NK-92 (cell line): ENCODE results near the gene PNMA1.

Source experiments
- DNase-seq: peaks from one replicate; lab custom pipeline; 2025; ENCODE audit not compliant: unreplicated experiment; lab: John Stamatoyannopoulos, UW

The PNMA1 gene, protein sequence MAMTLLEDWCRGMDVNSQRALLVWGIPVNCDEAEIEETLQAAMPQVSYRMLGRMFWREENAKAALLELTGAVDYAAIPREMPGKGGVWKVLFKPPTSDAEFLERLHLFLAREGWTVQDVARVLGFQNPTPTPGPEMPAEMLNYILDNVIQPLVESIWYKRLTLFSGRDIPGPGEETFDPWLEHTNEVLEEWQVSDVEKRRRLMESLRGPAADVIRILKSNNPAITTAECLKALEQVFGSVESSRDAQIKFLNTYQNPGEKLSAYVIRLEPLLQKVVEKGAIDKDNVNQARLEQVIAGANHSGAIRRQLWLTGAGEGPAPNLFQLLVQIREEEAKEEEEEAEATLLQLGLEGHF

DNA sequence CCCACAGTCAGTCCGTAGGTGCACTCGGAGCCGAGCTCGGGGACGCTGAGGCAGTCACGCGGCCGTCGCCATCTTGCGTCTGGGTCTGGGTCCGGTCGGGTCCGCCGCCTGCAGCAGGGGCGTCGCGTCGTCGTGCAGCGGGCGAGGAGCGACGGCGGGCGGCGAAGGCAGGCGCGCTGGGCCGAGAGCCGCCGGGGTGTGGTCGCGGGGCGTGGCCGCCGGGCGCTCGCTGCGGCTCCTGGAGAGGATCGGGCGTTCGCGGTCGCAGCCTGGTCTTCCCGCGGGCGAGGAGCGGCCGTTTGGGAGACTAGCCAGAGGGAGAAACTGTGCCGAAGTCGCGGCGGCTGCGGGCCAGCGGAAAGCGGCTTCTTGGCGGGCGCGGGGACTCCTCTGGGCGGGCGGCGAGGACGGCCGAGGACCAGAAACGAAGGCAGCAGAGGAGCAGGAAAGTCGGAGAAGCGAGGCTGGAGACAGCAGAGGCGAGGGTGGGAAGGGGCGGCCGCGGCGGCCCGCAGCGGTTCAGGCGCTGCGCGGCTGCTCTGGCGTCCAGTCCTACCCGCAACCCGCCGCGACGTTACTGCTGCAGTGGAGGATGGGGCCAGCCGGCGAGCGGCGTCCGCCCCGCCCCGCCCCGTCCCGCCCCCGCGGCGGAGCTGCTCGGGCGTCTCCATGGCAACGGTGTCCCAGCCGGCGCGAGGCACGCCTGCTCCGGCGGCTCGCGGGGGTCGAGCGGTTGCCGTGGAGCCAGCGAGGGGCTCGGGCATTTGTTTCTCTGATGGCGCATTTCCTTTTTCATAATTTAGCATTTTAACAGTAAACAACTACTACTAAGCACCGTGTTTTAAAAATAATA lies at the start of gene PNMA1:
TSS of gene PNMA1 (minus strand) at position 582 of the 853 bp plus-strand sequence. CDS start 745 bp downstream, outside the sequence.
- no peak for DNase-seq

DNA sequence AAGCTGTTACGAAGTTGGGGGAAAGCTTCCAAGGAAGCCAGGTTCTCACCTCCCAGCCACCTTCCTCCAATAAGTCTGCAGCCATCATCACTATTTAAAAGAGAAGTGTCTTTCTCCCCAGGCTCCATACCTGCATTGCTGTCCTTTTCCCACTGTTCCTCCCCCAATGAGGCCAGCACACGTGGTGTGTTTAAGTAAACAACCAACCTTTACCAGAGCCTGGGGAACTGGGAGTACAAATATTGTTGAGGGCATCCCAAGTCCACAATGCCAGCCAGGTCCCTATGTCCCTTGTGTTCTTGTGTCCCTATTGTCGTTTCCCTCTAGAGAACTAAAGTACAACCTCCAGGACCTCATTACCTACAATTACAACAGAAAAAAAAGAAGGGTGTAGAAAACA lies 49.2 kb upstream of the PNMA1 start:
- DNase-seq: no peak

DNA sequence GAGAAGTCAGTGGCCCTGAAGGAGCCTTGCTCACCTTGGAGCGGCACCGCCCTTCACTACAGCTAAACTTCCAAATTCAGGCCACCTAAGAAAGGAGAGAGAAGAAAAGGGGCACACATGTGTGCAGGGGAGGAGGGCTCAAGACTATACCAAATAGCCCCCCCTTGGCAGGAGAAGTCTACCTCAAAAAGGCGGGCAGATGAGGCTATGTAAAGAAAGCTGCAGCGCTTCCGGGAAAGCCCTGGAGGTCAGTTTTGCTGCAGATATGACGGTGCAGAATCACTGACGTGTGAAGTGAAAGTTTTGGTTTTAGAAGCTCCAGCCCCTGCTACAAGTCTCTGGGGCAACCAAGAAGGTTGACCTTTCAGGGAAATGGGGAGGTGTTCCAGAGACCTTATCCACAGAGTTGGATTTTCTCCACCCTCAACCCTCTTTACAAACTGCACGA lies 48.2 kb upstream of the PNMA1 start:
- DNase-seq: no peak

DNA sequence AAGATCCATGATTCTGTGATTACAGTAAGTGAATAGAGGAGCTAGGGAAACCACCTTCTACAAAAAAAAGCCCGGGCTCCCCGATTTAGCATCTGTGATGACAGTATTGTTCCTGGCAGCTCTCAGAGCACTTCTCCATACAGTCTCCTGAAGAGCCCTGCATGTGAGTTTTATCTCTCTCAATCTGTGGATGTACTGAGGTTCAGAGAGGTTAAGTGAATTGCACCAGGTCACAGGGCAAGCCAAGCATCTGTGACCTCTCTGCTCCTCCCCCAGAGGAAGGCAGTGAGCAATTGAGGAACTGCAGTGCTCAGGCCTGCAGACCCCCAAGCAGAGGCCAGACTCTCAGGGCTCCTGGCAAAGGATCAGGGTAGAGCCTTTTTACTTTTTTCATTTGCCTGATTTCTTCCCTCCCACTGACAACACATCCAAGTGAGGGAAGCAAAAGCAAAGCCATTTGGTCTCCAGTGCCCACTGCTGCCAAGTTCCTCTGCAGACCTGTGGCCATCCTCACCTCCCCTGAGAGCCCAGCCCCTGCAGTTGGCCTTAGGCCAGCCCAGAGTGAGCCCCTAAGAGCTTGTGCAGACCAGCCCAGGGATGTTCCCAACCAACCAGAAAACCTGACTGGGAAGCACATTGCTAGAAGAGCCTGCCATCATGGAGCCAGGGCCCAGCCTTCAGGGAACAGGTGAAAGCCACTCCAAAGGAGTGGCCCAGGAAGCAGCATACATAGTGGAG lies 47.6 kb upstream of the PNMA1 start:
- DNase-seq: no peak

DNA sequence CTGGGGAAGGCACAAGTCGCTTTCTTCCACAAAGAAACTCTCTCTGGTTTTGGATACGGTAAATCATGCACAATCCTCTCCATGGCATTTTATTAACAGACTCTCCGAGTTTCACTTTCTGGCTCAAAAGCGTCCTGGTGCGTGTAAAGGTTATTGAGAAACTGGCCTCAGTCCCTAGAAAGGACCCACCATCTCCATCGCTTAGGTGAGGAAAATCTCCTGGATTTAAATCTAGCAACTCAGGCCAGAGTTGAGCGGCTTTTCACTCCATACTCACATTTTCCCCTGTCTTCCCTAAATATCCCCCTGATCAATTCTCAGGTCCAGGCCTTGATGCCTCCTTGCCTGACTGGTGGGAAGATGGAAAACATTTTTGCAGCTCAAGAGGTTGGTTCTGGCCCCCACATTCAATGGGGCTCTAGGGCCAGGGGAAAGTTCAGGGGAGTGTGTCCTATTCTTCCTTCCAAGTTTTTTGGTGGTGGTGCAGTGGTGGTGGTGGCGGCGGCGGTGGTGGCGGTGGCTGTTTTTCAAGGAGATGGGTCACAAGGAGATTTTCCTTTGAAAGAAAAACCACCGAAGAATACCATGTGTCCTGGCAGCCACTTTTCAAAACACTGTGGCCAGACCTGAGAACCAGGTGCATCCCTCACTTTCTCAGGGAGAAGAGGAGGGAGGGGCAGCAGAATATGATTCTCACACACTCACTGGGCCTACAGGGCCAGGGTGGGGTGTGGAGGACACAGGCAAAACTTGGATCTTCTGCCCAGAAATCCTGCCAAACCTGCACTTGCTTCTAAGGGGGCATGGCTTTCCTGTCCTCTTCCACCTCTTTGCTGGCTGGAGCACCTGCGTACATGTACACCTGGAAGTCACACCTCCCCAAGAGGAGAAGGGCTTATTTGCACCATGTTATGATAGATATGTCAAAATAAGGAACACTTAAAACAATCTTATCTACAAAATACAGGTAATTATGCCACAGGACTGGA lies 46.7 kb upstream of the PNMA1 start:
- DNase-seq: no peak

DNA sequence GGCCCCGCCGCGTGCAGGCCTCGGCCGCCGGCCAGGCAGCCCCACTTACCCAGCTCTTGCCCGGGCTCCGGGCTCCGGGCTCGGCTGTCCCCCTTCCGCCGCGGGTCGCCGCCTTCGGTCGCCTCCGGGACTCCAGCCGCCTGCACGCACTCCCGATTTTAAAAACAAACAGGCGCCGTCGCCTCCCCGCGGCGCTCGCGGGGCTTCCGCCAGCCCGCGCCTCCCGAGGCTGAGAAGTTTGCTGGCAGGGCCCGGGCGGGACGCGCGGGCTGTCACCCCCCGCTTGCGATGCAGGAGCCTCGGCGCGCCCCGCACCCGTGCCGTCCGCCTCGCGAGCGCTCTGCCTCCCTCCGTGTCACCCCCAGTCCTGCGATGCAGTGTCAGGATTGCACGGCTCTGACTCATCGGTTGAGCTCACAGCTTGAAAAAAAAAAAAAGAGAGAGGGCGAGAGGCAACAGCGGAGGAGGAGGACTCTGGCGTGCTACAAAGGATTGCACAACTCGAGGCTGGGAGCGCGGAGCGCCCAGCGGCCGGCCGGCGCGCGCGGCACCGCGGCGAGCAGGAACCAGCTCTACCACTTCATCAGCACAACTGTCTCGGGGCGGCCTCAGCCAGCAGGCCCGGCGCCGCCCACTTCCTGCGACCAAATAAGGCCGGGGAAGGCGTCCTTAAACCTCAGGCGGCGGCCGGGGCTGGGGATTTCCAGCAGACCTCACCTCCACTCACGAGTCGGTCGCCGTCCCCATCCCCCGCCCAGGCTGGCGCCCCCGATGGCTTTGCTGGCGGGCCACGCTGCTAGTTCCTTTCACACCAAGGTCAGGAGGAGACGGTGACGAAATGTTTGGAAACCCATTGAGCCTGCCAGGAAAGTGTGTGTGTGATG lies 45.8 kb upstream of the PNMA1 start:
- DNase-seq: peak; percentile 83

DNA sequence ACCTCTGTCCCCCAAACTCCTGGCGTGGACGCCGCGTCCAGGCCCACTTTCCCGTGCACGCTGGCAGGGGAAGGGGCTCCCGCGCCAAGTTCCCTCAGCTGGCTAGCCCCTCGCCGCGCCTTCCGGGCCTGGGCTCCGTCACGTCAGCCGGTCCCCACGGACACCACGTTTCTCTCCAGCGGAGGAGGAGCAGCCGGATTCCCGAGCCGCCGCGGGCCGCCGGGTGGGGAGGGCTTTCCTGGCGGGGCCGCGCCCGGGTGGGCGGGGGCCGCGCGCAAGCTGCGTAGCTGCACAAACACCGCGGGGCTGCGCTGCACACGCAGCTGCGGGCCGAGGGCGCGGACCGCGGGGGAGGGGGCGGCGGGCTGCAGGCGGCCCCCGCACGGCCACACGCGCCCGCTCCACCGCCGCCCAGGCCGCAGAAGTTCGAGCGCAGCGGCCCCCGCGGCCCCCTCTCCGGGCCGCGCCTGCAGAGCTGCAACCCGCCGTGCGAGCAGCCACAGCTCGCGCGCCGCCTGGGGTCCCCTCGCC lies 45.1 kb upstream of the PNMA1 start:
- DNase-seq: no peak

DNA sequence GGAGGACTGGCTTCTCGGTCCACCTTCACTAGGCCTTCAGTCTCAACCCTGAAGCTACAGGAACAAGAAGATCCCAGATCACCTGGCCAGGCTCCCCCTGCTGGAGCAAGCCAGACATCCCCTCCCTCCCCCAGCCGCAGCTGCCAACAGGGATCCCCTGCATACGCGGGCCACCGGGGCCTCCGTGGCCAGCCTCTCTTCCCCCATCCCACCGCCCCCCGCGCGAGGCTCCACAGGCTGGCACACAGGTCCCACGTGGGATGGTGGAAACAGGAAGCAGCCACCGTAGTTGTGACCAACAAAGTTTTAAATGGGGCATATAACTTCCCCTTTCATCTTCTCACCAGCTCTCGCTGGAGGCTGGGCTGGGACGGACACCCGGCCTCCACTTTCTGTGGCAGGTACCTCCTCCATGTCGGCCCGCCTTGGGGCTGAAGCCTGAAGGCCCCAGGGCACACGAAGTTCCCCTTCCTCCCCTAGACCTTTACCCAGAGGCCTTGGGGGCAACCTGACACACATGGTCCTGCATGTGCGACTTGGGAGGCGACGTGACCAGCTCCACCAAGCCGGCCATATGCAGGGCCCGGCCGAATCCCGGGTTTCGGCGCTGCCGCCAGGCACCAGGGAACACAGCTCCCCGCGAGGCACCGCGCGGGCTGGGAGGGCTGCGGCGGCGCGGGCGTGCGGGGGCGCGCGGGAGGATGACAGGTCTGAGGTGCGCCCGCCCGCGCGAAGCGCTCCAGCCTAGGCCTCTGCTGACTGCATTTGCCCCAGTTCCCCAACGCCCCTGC lies 44.4 kb upstream of the PNMA1 start:
- no peak for DNase-seq

DNA sequence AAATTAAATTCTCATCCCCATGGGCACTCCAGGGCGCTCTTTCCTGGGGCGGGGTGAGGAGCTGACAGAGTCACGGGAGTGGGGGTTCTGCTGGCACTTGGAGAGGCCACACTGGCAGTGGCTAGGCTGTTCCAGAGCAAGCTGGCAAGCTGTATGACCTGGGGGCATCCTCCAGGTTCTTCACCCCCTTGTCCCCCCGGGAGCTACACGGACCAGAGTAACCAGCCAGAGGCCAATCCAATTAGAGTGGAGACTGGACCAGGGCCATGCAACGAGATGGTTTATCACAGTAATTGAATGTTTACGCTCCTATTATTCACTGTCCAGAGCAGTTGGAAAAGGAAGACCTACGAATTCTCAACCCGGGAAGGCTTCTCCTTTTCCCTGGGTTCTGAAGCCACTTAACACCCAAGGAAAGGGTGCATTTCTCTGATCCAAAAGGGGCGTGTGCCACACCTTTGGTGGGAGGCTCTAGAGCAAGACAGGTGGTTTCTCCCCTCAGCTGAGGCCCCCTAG lies 43.8 kb upstream of the PNMA1 start:
- no peak for DNase-seq

DNA sequence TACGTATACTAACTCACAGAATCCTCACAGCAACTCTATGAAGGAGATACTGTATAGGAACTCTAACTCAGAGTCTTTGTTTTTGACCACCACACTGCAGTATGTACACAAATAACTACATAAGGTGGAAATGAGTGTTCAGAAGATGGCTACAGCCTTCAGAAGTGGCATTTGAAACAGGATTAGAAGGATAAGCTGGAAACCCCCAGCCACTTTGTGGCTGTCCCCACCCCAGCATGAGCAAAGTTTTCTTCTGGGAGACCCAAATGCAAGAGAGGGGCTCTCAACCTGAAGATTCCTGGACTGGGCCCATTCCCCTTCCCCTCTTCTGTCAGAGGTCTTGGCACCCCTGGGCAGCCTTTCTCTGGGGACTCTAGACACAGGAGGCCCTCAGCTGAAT lies 43.2 kb upstream of the PNMA1 start:
- no peak for DNase-seq

DNA sequence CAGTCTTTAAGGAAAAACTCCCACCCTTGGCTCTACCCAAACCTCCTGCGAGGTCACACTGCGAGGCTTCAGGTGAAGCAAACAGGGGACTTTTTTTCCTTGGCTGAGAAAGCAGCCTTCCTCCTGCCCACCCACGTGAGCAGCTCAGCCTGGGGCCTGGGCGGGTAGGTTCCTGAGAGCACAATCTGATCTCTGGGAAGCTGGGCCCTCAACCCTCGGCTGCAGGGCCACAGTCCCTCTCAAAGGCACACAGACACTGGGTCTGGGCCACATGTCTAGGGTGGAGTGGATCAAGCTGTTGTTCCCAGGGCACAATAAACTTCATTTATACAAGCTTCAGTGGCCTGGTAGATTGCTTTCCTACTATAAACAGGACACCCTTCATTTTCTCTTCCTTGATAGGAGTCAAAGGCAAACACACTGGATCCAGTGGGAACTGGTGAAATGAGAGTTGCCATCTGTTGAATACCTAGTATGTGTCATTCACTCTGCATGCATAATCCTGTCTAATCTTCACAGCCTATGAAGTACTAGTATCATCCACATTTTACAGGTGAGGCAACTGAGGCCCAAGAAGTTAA lies 41.3 kb upstream of the PNMA1 start:
- DNase-seq: no peak

DNA sequence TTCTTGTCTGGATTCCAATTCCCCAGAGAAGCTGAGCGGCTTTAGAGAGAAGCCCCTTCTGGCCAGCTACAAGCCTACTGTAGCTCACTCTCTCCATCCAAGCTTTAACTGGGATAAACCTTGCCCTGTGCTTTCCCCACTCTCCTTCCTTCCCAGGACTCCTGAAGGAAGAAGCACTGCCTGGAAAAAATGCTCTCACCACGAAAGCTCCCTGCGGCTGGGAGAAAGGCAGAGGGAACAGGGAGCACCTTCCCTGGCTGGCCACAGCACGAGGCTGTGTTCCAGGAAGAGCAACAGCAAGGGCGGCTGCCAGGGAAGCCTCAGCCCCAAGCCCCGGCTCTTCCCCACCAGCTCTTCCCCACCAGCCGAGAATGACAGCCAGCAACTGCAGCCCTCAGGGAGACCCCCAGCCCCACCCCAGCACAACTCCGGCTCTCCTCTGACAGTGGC lies 40.8 kb upstream of the PNMA1 start:
- no peak for DNase-seq

DNA sequence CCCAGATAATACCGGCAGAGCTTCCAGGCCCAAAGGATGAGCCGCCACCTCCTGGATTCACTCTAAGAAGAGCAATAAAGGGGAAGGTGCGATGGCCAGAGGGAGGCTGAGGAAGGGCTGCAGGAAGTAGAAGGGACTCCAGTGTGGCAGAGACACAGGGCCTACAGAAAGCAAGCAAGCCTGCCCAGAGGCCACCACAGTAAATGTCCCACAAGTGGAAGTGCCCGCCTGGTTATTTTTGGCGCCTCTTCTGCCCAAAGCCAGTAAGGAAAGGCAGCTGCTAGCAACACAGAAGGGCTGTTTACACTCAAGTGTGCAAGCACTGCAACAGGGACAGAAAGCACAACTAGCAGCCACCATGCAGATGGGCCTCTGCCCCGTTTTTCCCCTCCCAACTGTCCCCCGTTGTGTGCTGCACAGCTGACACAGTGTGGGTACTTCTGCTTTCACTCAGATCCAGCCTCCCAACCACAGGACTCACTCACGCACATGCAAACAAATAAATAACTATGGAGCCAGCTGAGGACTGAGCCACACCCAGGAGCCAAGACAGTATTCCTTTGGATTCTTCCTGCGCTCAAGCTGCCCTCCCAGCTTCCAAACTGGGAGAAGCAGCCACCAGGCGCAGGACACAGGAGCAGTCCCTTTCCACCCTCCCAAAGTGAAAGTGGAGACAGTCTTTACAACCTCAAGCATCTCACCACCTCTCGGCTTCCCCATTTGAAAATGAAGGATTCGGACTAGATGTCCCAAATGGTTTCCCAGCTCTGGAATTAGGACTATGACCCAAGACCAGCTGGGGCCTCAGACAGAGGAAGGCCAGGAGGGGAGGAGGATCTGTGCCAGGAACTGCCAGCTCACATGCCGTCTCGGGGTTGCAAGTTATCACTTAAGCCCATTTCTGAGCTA lies 40.0 kb upstream of the PNMA1 start:
- DNase-seq: no peak

DNA sequence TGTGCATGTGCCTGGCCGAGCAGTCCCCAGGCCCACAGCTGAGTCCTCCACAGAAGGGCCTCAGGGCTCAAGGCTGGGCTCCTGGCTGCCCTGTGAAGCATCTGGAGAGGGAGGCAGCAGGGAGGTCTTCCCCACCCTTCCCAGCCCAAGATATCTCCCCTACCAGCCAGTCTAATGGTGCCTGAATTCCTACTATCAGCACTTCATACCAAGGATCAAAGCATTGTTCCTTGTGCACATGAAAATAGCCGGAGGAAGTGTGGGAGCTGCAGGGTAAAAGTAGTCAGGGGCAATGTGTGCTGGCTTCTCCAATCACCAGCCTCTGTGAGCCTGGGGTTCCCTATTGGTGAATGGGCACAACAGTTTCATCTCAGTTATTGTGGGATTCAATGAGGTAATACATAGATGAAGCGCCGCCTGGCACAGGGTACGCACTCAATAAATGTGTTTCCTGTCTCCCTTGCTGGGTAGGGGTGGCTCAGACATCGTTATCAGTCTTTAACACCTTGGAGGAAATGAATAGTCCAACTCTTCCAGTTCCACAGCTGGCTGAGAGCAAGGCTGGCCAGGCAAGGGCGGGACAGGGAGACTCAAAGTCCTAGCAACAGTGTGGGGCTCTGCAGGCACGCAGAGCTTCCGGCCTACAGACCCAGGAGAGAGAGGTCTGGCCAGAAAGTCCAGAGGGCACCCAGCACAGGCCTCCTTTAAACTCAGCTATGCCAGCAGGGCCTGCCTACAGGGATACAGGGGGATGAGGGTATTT lies 39.1 kb upstream of the PNMA1 start:
- DNase-seq: no peak

DNA sequence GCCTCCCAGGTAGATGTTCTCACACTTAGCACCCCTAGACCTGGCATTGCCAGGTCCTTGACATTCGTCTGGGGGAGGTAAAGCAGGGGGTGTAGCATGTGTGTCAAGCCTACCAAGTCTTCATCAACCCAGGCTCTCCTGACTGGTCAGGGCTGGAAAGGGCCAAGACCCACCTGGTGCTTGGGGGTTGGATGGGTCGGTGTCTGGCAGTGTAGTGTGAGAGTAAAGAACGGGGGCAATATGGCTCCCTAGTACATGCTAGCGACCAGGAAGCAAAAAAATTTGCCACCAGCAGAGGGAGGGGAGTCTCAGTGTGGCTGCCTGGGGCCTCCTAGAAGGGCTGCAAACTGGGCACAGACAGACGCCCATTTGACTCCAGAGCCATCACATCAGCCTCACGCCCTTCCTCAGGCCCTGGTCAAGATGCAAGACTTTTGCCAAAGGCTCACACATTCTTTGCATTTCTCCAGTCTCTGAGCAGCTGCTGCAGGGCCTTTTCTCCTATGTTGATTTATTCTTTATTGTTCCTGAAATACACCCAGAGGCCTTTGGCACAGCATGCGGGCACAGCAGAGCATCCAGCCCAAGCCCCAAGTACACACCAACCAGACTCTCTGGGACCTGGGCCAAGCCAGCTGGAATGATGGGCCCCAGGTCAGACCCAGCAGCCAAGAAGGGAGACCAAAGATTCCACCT lies 38.3 kb upstream of the PNMA1 start:
- no peak for DNase-seq
